GM21528 (cell line): ENCODE results near the gene PCNX2.

ENCODE experiments used
- ATAC-seq: cut with Tn5 transposase; IDR thresholded peaks from one replicate; pipeline ENCODE4 v1.9.1; 2021; ENCODE audit warnings: mild to moderate bottlenecking, moderate library complexity; ENCODE audit not compliant: unreplicated experiment, low FRiP score

The PCNX2 gene

DNA sequence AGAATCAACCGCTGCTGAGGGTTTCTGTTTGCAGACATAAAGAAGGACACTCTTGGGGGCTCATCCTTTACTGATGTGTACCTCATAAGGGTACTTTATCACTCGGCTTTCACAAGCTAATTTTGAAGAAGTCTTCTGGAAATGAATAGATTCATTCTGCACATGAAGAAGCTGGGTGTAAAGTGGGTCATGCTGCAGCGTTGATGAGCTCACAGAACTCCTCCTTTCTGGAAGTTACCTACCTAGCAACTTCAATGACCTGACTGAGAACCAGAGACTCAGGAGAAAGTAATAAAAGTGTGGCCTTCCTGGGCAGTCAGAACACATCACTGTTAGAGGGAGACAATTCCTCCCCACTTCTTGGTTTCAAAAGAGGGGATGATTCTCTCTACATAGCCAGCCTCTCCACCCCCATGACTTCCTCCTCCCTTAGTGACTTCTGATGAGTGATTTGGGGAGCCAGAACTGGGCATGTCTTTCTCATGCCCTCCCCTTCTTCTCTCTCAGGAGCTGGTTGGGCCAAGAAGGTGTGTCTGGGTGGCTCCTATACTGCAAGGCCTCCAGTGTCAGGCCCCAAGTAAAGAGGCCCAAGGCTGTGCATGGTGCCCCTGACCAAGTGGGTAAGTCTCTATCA, 27.0 kb downstream of the PCNX2 start:
- no peak for ATAC-seq

GRCh38 chr1:233261695-233262094, 33.8 kb downstream of the PCNX2 start:
- ATAC-seq = peak; percentile 20

GRCh38 chr1:233261206-233261605, 34.3 kb downstream of the PCNX2 start:
- ATAC-seq = peak; percentile 94

GRCh38 chr1:233257786-233258185, 37.7 kb downstream of the PCNX2 start:
- ATAC-seq = no peak

DNA sequence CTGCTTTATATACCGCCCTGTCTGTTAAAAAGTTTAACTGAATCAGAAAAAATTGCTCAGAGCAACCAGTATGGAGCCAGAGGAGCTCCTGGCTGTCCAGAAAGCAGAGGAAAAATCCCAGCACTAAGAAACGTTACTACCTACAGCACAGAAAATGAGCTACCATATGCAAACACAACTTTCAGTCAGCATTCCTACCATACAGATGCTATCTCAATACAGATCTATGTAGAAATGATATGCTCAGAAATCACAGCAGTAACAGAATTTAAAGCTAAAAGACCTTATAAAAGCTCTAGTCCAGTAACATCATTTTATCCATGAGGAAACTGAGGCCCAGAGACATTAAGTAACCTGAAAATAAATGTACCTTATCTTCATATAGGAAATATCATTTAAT, 38.7 kb downstream of the PCNX2 start:
- ATAC-seq = no peak

DNA sequence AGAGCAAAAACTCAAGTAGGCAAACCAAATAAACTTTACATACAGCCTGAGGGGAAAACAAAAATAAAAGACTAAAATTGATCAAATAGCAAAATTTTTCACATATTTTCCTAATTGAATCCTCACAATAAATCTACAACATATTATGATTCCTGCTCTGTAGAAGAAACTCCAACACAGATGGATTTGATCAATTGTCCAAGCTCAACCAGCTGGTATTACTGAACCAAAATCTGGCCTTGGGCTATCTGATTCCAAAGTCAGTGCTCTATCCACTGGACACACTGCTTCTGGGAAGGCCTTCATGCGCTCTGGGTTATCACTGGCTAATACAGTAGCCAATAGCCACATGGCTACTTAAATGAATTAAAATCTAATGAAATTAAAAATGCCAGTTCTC, 39.3 kb downstream of the PCNX2 start:
- no peak for ATAC-seq

GRCh38 chr1:233255145-233255544, 40.4 kb downstream of the PCNX2 start:
- ATAC-seq = no peak

DNA sequence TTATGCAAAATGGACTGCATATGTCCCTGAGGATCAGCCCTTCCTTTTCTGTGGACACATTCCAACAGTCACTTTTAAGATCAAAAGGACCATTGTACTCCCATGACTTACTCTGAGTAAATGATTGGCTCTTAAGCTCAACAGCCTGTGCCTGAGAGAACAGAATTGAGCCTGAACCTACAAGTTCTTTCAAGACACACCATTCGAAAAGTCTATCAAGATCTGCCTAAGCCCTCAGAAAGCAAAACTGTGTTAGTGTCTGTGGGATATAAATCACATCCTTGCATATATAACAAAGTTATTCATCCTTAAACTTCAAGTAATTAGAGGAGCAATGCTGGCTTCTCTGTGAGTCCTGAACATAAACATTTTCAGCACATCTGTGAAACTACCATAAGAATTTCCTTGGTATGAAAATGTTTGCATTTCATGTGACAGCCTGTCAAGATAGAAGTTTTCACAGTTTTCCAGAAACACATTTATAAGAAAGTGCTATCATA, 41.6 kb downstream of the PCNX2 start:
- ATAC-seq = no peak

DNA sequence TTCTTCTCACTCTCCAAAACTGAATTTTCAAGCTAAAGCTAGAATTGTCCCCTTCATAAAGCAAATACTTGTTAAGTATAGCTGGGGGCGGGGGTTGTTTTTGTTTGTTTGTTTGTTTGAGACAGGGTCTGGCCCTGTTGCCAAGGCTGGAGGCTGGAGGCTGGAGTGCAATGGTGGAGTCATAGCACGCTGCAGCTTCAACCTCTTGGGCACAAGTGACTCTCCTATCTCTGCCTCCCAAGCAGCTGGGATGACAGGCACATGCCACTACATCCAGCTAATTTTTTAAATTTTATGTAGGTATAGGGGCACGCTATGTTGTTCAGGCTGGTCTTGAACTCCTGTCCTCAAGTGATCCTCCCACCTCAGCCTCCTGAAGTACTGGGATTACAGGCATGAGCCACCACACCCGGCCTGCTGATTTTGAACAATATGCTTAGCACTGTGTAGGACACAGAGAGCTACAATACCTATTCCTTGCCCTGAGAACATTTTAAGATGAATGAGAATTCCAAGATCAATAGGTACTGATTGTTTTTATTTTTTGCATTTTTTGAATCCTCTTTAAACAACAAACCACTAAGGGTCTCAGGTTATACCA, 42.2 kb downstream of the PCNX2 start:
- ATAC-seq = no peak

DNA sequence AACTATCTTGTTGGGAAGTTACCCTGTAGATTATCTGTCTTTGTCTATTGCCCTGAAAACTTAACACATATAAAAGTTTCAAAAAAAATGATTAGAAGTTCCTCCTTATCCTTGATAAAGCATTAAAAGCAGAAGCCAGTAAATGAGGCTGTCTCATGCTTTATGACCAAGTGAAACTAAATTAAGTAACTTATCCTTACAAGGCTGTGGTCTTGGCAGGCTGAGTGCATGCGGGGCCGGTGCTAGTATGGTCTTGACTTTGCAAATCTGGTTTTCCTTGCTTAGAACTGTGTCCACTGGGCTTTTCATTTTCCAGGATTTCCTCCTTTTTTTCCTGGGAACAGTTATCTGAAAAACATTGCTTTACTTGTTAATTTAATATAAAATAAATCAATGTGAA, 43.1 kb downstream of the PCNX2 start:
- ATAC-seq = no peak

- ATAC-seq = no peak
Measured at GRCh38 chr1:233251201-233251720, 44.3 kb downstream of the PCNX2 start.

DNA sequence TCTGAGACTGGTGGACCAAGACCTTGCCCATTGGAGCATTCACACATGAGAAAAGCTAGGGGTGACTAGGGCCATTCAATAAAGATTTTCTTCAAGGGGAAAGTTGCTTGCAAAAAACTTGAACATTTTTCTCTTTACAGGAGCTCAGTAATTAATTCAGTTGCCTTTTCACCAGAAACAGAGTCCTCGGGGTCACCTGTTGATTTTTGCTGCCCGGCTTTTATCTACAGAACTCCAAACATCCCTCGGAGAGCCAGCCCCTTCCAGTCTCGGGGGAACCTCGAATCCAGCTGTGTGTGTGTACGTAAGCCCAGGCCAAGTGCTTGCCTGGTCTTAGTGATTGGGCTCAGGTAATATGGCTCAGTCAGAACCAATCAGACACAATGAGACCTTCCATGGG, 47.5 kb downstream of the PCNX2 start:
- no peak for ATAC-seq

- ATAC-seq = no peak
Measured at GRCh38 chr1:233246965-233247364, 48.6 kb downstream of the PCNX2 start.

GRCh38 chr1:233245191-233245765, 50.2 kb downstream of the PCNX2 start:
- no peak for ATAC-seq

DNA sequence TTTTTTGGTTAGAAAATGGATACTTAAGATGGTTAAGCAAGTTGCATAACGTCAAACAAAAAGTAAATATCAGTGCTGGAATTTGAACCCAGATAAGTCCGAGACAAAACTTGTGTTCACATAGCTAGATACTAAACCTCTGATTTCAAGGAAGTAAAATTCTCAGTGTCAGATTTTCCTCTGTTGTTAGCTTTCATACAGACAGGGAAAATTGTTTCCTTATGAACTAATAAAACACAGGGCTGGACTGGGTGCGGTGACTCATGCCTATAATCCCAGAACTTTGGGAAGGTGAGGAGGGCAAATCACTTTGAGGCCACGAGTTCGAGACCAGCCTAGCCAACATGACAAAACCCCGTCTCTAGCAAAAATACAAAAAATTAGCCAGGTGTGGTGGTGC, 51.3 kb downstream of the PCNX2 start:
- ATAC-seq = no peak

DNA sequence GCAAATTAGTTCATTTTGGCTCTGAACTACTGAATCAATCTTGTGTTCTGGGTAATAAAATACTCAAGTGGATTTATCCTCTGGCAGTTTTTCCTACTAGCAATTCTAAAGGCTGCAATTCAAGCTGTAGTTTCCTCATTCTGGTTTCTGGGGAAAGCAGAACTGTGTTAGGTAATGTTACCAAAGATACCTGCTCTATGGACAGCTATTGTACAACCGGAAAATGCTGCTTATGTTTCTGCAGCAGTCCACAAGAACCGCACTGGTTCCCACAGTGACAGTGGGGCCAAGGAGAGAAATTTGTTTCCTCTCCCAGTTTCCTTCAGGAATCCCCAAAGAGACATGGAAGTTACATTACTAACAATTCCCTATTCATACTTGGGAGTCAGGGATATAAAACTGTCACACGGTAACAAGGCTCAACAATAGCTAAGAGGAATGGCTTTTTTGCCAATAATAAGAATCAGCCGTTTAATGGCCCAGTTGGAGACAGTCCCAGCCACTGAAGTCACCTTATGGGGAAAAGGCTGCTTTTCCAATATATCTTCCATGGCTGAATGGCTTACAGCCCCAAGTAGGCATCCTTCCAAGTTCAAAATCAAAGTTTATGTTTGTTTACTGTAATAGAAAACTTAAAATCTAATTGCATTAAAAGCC, 52.6 kb downstream of the PCNX2 start:
- ATAC-seq = no peak

DNA sequence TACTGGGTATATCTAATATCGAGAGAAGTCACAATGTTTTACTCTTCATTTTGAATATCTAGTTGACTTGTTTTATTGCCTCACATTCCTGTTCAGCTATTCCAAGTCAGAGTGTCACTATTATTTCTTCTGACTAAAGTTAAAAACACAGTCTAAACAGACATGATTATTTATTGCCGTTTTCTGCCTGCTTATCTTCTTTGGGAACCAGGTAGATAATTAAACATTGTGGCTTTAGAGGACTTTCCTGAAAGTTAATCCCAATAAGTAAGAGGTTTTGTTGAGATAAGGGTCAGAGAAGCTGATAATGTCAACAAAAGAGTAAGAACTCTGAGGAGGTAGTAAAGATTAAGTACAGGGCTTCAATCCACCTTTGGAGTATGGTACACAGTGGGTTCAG, 53.8 kb downstream of the PCNX2 start:
- ATAC-seq = no peak

GRCh38 chr1:233240829-233241682, 54.5 kb downstream of the PCNX2 start:
- ATAC-seq = no peak

DNA sequence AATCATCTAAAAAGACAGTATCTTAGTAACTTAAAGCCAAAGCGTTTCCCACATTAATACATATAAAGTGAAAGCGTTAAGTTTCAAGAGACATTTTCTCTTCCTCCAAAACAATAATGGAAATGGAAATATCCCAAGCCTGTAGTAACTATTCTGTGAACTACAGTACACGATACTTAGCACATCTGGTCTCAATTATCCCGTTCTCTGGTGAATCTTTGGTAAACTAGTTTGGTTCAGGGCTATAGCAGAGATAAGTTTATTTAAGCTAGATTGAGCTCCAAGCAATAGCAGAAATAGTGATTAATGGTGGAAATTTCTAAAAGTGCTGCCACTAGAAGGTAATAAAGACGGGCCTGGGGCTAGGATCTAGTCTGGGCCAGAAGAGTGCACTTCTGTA, 55.2 kb downstream of the PCNX2 start:
- ATAC-seq = no peak

DNA sequence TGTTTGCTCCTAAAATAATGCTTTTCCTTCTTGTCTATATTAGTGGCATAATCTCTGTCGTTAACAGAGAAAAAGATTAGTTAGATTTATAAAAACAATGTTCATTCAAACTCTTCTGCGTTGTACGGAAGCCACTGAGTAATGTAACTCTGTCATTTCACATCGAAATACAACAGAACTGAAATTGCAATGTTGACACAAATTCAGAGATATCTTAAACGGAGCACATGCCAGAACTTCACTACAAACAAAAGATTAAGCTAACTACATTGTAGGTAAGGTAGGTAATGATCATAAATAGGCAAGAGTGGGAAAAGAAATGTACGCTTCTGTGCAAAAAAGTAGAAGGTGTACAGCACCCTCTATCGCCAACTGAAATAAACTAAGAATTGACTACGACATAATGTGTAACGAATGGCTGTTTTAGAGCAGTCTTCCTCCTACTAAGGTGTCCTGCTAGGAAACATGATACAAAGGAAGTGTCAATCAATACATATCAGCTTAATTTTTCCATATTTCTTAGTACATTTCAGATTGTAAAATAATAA, 56.6 kb downstream of the PCNX2 start:
- no peak for ATAC-seq
